COR-L47 (cell line): ENCODE results near the gene PRRC2A.

ENCODE experiments used
- DNase-seq: peaks from one replicate; lab custom pipeline; 2025; lab: John Stamatoyannopoulos, UW

PRRC2A gene

GRCh38 chr6:31620586-31621319, at the start of gene PRRC2A:
TSS of gene PRRC2A (plus strand) at chr6:31620715. CDS start at chr6:31622790, 2,075 bp downstream.
- peak; percentile 82 for DNase-seq

- DNase-seq, result no peak
Measured at GRCh38 chr6:31572041-31572911, 48.2 kb upstream of the PRRC2A start, which contains the start of gene LTA. TSS of gene LTA (plus strand) at chr6:31572289. CDS start at chr6:31572743, 454 bp downstream.

GRCh38 chr6:31573239-31574105, 47.0 kb upstream of the PRRC2A start:
- DNase-seq, result no peak

- DNase-seq, result no peak
Measured at GRCh38 chr6:31574106-31575061, 46.1 kb upstream of the PRRC2A start.

GRCh38 chr6:31575335-31575901, 45.1 kb upstream of the PRRC2A start, which contains the start of gene TNF:
TSS of gene TNF (plus strand) at chr6:31575565. CDS start at chr6:31575742, 177 bp downstream.
- no peak for DNase-seq

GRCh38 chr6:31575952-31576685, 44.4 kb upstream of the PRRC2A start:
- no peak for DNase-seq

GRCh38 chr6:31576897-31577578, 43.5 kb upstream of the PRRC2A start:
- DNase-seq, result no peak

- no peak for DNase-seq
Measured at GRCh38 chr6:31577579-31577966, 42.9 kb upstream of the PRRC2A start.

GRCh38 chr6:31578184-31579118, 42.1 kb upstream of the PRRC2A start:
- no peak for DNase-seq

GRCh38 chr6:31579119-31579505, 41.4 kb upstream of the PRRC2A start:
- no peak for DNase-seq

GRCh38 chr6:31579546-31580437, 40.7 kb upstream of the PRRC2A start:
- DNase-seq, result no peak

GRCh38 chr6:31580438-31580740, 40.1 kb upstream of the PRRC2A start:
- DNase-seq, result no peak

- DNase-seq, result peak; percentile 70
Measured at GRCh38 chr6:31580807-31581433, 39.6 kb upstream of the PRRC2A start.

GRCh38 chr6:31581434-31582229, 38.9 kb upstream of the PRRC2A start:
- no peak for DNase-seq

GRCh38 chr6:31582230-31582643, 38.3 kb upstream of the PRRC2A start, which contains the start of gene LTB:
TSS of gene LTB (minus strand) at chr6:31582424. CDS start at chr6:31582417, 7 bp downstream.
- DNase-seq, result no peak

- no peak for DNase-seq
Measured at GRCh38 chr6:31585491-31585890, 35.0 kb upstream of the PRRC2A start.
